GM23248 (cell line): Measurements from ENCODE around the gene CCL17. TPM values are rescaled to one million over a fixed set of nuclear protein-coding genes. Genes with fewer than 3 reads are reported as not detected.
"Not testable (repeated sequence)": the region's sequence is repeated elsewhere in the genome, so short reads cannot be mapped to it uniquely, and the experiment has no call there.

Experiments
- DNase-seq: peaks from one replicate; pipeline ENCODE4 v3.0.0-alpha.2; 2015
- H2AFZ ChIP-seq: fragments of 200-600 bp; sonication (generic); 2 replicates; pipeline ENCODE4 v1.6.1; 2016; ENCODE audit warnings: antibody characterized with exemption
- H3F3A ChIP-seq: fragments of 200-600 bp; sonication (generic); 2 replicates; pipeline ENCODE4 v1.6.1; 2016; ENCODE audit warnings: mild to moderate bottlenecking, antibody characterized with exemption, mixed run types; ENCODE audit not compliant: insufficient read depth
- H3K27ac ChIP-seq: fragments of 200-600 bp; sonication (generic); 2 replicates; pipeline ENCODE4 v1.5.1; 2016; ENCODE audit warnings: mild to moderate bottlenecking
- H3K27me3 ChIP-seq: fragments of 200-600 bp; sonication (generic); replicated peaks from 2 replicates; pipeline ENCODE4 v1.6.1; 2016; ENCODE audit warnings: mild to moderate bottlenecking; ENCODE audit not compliant: insufficient read depth
- H3K36me3 ChIP-seq: fragments of 200-600 bp; sonication (generic); 2 replicates; pipeline ENCODE4 v1.6.1; 2016; ENCODE audit warnings: low read depth, mild to moderate bottlenecking
- H3K4me1 ChIP-seq: fragments of 200-600 bp; sonication (generic); 2 replicates; pipeline ENCODE4 v1.6.1; 2016; ENCODE audit warnings: mild to moderate bottlenecking; ENCODE audit not compliant: insufficient read depth
- H3K4me2 ChIP-seq: fragments of 200-600 bp; sonication (generic); one replicate; pipeline ENCODE4 v1.6.1; 2016; ENCODE audit warnings: mild to moderate bottlenecking; ENCODE audit not compliant: unreplicated experiment
- H3K4me3 ChIP-seq: fragments of 200-600 bp; sonication (generic); 2 replicates; pipeline ENCODE4 v1.5.1; 2016; ENCODE audit warnings: mild to moderate bottlenecking
- H3K79me2 ChIP-seq: fragments of 200-600 bp; sonication (generic); 2 replicates; pipeline ENCODE4 v1.6.1; 2016; ENCODE audit warnings: mild to moderate bottlenecking; ENCODE audit not compliant: insufficient read depth
- H3K9ac ChIP-seq: fragments of 200-600 bp; sonication (generic); 2 replicates; pipeline ENCODE4 v1.6.1; 2016; ENCODE audit warnings: mild to moderate bottlenecking
- H3K9me2 ChIP-seq: fragments of 200-600 bp; sonication (generic); 2 replicates; pipeline ENCODE4 v1.6.1; 2016; ENCODE audit warnings: mixed run types, mild to moderate bottlenecking, moderate library complexity; ENCODE audit not compliant: insufficient read depth
- H3K9me3 ChIP-seq: fragments of 200-600 bp; sonication (generic); one replicate; pipeline ENCODE4 v1.6.1; 2017; ENCODE audit warnings: low read depth
- H4K20me1 ChIP-seq: fragments of 200-600 bp; sonication (generic); 2 replicates; pipeline ENCODE4 v1.6.0; 2016; ENCODE audit not compliant: insufficient read depth
- EZH2 ChIP-seq: fragments of 200-600 bp; sonication (generic); IDR thresholded peaks from 2 replicates; pipeline ENCODE4 v1.6.1; 2018; ENCODE audit warnings: antibody characterized with exemption, mild to moderate bottlenecking; ENCODE audit not compliant: insufficient read depth, poor library complexity, severe bottlenecking
- EZH2phosphoT487 ChIP-seq: fragments of 200-600 bp; sonication (generic); IDR thresholded peaks from 2 replicates; pipeline ENCODE4 v1.6.1; 2018; ENCODE audit warnings: antibody characterized with exemption, moderate library complexity, mild to moderate bottlenecking, low read depth; ENCODE audit not compliant: insufficient read depth
- WGBS, 2 experiments: methylation state at CpG; one replicate each; pipeline ENCODE4 v1.1.6; 2015 to 2017; ENCODE audit warnings: low lambda C conversion rate in 2 of 2, low coverage in 1 of 2; ENCODE audit errors: missing lambda C conversion rate in 2 of 2; 5-methylcytosine and 5-hydroxymethylcytosine counted together
- in situ Hi-C: fragments of 300-500 bp; cut with MboI; formaldehyde crosslinking; loops from 2 replicates; pipeline ENCODE4 v1.15.0; 2020
- polyA plus RNA-seq: library from polyadenylated mRNA; unstranded; fragments of >200 nt; fragmentation: Nextera tagmentation; extraction: Ambion mirVana; gene quantifications from 2 replicates; pipeline ENCODE4 v1.2.1, GENCODE V29; 2016
- total RNA-seq: library from RNA; depleted of rRNA; stranded (reverse); fragments of >200 nt; shearing (Covaris generic); gene quantifications from 2 replicates; pipeline ENCODE4 v1.2.3, GENCODE V29; 2014

Gene CCL17
- total and polyA plus RNA-seq, 2 experiments from 2014 or later = not detected

DNA sequence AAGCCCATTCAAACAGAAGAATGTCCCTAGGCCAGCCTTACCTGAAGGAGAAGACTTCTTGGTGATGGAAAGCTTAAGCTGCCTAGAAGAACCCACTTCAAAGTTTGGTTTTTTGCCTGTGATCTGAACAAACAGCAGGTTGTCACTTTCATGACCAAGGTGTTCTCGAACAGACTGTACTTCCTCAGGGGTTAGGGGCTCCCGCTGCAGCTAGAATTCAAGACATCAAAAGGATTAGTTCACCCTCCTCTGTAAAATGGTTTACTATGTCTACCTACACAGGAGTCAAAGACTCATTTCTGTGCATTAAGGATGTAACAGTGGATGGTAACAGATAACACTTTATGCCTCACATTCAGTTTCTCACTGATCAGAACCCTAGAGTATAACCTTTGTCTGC, 29.4 kb downstream of the CCL17 start:
- in situ Hi-C loops = no loop called here
- no peak overlapping the region for H3K27ac ChIP-seq
- H3F3A ChIP-seq = no peaks in the 10 kb centered on the region
- no peaks in the 10 kb centered on the region for H3K27me3 ChIP-seq
- H4K20me1 ChIP-seq = no peaks in the 10 kb centered on the region
- no peak for DNase-seq
- WGBS, 2 experiments = 97 to 100% methylated on average over 2 of the region's 2 CpGs
- no peak overlapping the region for H3K9ac ChIP-seq
- no peak overlapping the region for H3K4me2 ChIP-seq
- no peaks in the 10 kb centered on the region; the same call in 1 of the 2 replicates for H3K79me2 ChIP-seq
- H2AFZ ChIP-seq = no peak overlapping the region
- no peak overlapping the region for H3K4me3 ChIP-seq
- peaks cover 81% of the 10 kb centered on the region for H3K36me3 ChIP-seq
- H3K9me3 ChIP-seq = no peaks in the 10 kb centered on the region
- TF ChIP-seq EZH2 (no peak), EZH2phosphoT487 (no peak)
- H3K9me2 ChIP-seq = no peaks in the 10 kb centered on the region
- H3K4me1 ChIP-seq = no peaks in the 10 kb centered on the region

DNA sequence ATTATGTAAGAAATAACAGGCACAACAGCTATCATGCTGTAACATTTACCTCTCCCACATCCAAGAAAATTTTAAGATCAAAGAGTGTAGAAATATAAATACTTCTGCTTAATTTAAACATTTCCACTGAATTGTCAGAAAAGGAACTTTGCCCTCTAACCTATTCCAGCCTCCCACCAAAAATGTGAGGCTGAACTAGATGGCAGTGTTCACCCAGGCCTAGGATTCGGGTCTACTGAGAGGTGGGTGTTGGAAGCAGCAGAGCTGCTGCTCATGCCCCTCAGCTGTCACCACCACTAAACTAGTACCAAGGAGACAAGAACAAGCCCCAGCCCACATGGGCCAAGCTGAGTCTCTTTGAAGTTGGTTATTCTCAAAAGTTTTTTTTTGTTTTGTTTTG, 31.3 kb downstream of the CCL17 start:
- 86 to 97% methylated on average over 1 of the region's 1 CpG for WGBS, 2 experiments
- Histone ChIP-seq H3K79me2 (peaks cover 10% of the 10 kb centered on the region), H3K27ac (no peak overlapping the region), H3F3A (no peaks in the 10 kb centered on the region), H3K36me3 (peaks cover 78% of the 10 kb centered on the region), H3K27me3 (no peaks in the 10 kb centered on the region), H2AFZ (no peak overlapping the region), H3K4me1 (no peaks in the 10 kb centered on the region), H3K9ac (no peak overlapping the region), H3K9me2 (no peaks in the 10 kb centered on the region), H4K20me1 (no peaks in the 10 kb centered on the region), H3K4me3 (no peak overlapping the region), H3K4me2 (no peak overlapping the region), H3K9me3 (no peaks in the 10 kb centered on the region)
- TF ChIP-seq EZH2phosphoT487 (no peak), EZH2 (no peak)
- in situ Hi-C loops = no loop called here
- DNase-seq = no peak

DNA sequence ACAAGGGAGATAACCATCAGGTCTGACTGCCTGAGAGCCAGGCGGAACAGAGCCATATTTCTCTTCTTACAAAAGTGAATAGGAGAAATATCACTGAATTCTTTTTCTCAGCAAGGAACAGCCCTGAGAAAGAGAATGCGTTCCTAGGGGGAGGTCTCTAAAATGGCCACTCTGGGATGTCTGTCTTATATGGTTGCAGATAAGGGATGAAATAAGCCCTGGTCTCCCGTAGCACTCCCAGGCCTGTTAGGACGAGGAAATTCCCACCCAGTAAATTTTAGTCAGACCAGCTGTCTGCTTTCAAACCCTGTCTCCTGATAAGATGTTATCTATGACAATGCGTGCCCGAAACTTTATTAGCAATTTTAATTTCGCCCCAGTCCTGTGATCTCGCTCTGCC, 35.4 kb downstream of the CCL17 start:
- Histone ChIP-seq H3K79me2 (peaks cover 51% of the 10 kb centered on the region), H3K36me3 (peaks cover 40% of the 10 kb centered on the region)
- in situ Hi-C loops, H3K4me1 ChIP-seq, H3K4me3 ChIP-seq, H2AFZ ChIP-seq, H3K9me2 ChIP-seq, H4K20me1 ChIP-seq, H3K9me3 ChIP-seq, H3K27me3 ChIP-seq, H3K9ac ChIP-seq, DNase-seq, H3K27ac ChIP-seq, H3K4me2 ChIP-seq, H3F3A ChIP-seq: not testable (repeated sequence)
- 92 to 97% methylated on average over 8 of the region's 8 CpGs for WGBS, 2 experiments

DNA sequence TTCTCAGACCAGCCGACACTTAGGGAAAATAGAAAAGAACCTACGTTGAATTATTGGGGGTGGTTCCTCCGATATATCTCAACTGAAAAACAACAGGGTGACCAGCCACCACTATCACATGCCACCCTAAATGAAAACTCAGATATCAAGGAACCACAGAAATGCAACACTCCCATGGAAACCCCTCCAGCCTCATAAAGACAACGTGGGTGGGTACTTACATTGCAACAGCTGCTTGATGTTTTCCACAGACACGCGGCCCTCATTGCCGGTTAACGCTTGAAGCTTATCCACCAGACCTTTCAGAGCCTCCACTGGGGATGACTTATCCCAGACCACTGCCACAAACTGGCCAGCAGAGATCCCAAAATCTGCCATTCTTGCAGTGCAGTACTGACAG, 36.0 kb downstream of the CCL17 start:
- H2AFZ ChIP-seq, H3K9ac ChIP-seq, H3K4me3 ChIP-seq, in situ Hi-C loops, H3K9me3 ChIP-seq, H3K27ac ChIP-seq, H3F3A ChIP-seq, H3K4me2 ChIP-seq, H3K4me1 ChIP-seq, DNase-seq, H3K27me3 ChIP-seq, H4K20me1 ChIP-seq, H3K9me2 ChIP-seq: not testable (repeated sequence)
- Histone ChIP-seq H3K79me2 (peaks cover 57% of the 10 kb centered on the region), H3K36me3 (peaks cover 36% of the 10 kb centered on the region)
- 96 to 99% methylated on average over 8 of the region's 8 CpGs for WGBS, 2 experiments

DNA sequence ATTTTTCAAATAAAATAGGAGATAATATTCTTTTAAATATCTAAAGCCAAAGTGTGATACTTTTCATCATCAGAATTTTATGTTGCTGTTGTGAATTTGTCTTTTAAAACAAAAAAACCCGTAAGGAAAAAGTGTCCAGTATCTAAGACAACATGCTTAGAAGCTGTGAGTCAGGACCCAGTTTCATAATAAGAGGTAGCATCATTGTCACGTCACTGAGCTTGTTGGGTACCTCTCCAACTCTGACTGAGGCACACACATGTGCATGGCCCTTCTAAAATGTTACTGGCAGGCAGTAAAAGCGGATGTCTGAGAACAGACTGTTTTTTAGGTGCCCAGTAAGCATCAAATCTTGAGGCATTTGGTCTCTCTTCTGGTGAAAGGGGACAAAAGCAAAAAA, 40.1 kb downstream of the CCL17 start:
- H3F3A ChIP-seq = peaks cover 4% of the 10 kb centered on the region; the same call in 1 of the 2 replicates
- in situ Hi-C loops = no loop called here
- TF ChIP-seq EZH2phosphoT487 (no peak), EZH2 (no peak)
- DNase-seq = peak; percentile 89
- 44 to 53% methylated on average over 3 of the region's 3 CpGs for WGBS, 2 experiments
- peaks cover 4% of the 10 kb centered on the region for H3K4me1 ChIP-seq
- H3K36me3 ChIP-seq = peaks cover 1% of the 10 kb centered on the region; the same call in 1 of the 2 replicates
- no peak overlapping the region for H2AFZ ChIP-seq
- H3K27ac ChIP-seq = peak overlapping the region; percentile 57
- no peaks in the 10 kb centered on the region for H3K9me3 ChIP-seq
- H3K79me2 ChIP-seq = peaks cover 89% of the 10 kb centered on the region
- H3K27me3 ChIP-seq = no peaks in the 10 kb centered on the region
- no peak overlapping the region for H3K4me2 ChIP-seq
- H3K9ac ChIP-seq = peak overlapping the region; percentile 37
- H3K4me3 ChIP-seq = no peak overlapping the region
- H3K9me2 ChIP-seq = no peaks in the 10 kb centered on the region
- H4K20me1 ChIP-seq = no peaks in the 10 kb centered on the region; the same call in 1 of the 2 replicates
